Neural cell (in vitro differentiated cells): ENCODE results near the gene TMPRSS15. TPM values are rescaled to one million over a fixed set of nuclear protein-coding genes. Genes with fewer than 3 reads are reported as not detected.

Experiments used
- H2AFZ ChIP-seq: fragments of 200-600, 300-800 bp; sonication (generic), shearing (Covaris generic); 2 replicates; pipeline ENCODE4 v1.6.0; 2014; ENCODE audit warnings: low read depth, mild to moderate bottlenecking, antibody characterized with exemption, low read length, moderate library complexity
- H3F3A ChIP-seq: fragments of 200-600 bp; shearing (Covaris generic); 2 replicates; pipeline ENCODE4 v1.6.1; 2016; ENCODE audit warnings: mild to moderate bottlenecking, moderate library complexity, mixed read lengths, antibody characterized with exemption, low read length; ENCODE audit not compliant: insufficient read depth, poor library complexity, severe bottlenecking
- H3K27ac ChIP-seq: fragments of 200-600, 300-800 bp; sonication (generic), shearing (Covaris generic); 2 replicates; pipeline ENCODE4 v1.5.1; 2014; ENCODE audit warnings: mild to moderate bottlenecking, low read length, moderate library complexity
- H3K27me3 ChIP-seq: fragments of 300-800, 200-600 bp; sonication (generic), shearing (Covaris generic); 2 replicates; pipeline ENCODE4 v1.6.0; 2014; ENCODE audit warnings: mild to moderate bottlenecking, low read depth, low read length, moderate library complexity; ENCODE audit not compliant: insufficient read depth
- H3K36me3 ChIP-seq: fragments of 300-800, 200-600 bp; sonication (generic), shearing (Covaris generic); 2 replicates; pipeline ENCODE4 v1.5.1; 2014; ENCODE audit warnings: mild to moderate bottlenecking, antibody characterized with exemption, low read length, moderate library complexity; ENCODE audit not compliant: insufficient read depth
- H3K4me2 ChIP-seq: fragments of 300-800, 200-600 bp; sonication (generic), shearing (Covaris generic); 2 replicates; pipeline ENCODE4 v1.6.0; 2014; ENCODE audit warnings: mild to moderate bottlenecking, low read length
- H3K4me3 ChIP-seq: fragments of 300-800, 200-600 bp; sonication (generic), shearing (Covaris generic); 2 replicates; pipeline ENCODE4 v1.5.1; 2014; ENCODE audit warnings: mild to moderate bottlenecking, low read length, moderate library complexity
- H3K79me2 ChIP-seq: fragments of 200-600 bp; shearing (Covaris generic); replicated peaks from 2 replicates; pipeline ENCODE4 v1.6.0; 2014; ENCODE audit warnings: mild to moderate bottlenecking, low read length, moderate library complexity; ENCODE audit not compliant: insufficient read depth
- H3K9ac ChIP-seq: fragments of 300-800, 200-600 bp; sonication (generic), shearing (Covaris generic); 2 replicates; pipeline ENCODE4 v1.6.1; 2016; ENCODE audit warnings: mild to moderate bottlenecking, low read length, mixed read lengths
- H3K9me2 ChIP-seq: fragments of 200-600 bp; shearing (Covaris generic); 2 replicates; pipeline ENCODE4 v1.6.1; 2016; ENCODE audit warnings: mild to moderate bottlenecking, low read length, mixed read lengths; ENCODE audit not compliant: insufficient read depth
- H3K9me3 ChIP-seq: fragments of 200-600, 300-800 bp; sonication (generic), shearing (Covaris generic); 2 replicates; pipeline ENCODE4 v1.6.1; 2016; ENCODE audit warnings: mild to moderate bottlenecking, mixed run types, low read length, moderate library complexity, mixed read lengths
- H4K20me1 ChIP-seq: fragments of 200-600 bp; shearing (Covaris generic); 2 replicates; pipeline ENCODE4 v1.6.1; 2016; ENCODE audit warnings: mild to moderate bottlenecking, mixed run types; ENCODE audit not compliant: insufficient read depth
- CTCF ChIP-seq: fragments of 450-650 bp; IDR thresholded peaks from 2 replicates; pipeline ENCODE4 v1.5.1; 2014; ENCODE audit warnings: antibody characterized with exemption, mild to moderate bottlenecking, moderate library complexity; ENCODE audit not compliant: poor library complexity, severe bottlenecking
- EP300 ChIP-seq: fragments of 450-650 bp; conservative IDR thresholded peaks from 2 replicates; pipeline ENCODE4 v1.6.1; 2014; ENCODE audit warnings: antibody characterized with exemption, mild to moderate bottlenecking, moderate library complexity; ENCODE audit not compliant: poor library complexity, severe bottlenecking
- EZH2 ChIP-seq: fragments of 200-600, 300-800 bp; shearing (Covaris generic), sonication (generic); IDR thresholded peaks from 2 replicates; pipeline ENCODE4 v1.6.1; 2014; ENCODE audit warnings: antibody characterized with exemption, low read length, borderline replicate concordance, mild to moderate bottlenecking; ENCODE audit not compliant: insufficient read depth, poor library complexity, severe bottlenecking
- MXI1 ChIP-seq: fragments of 450-650 bp; conservative IDR thresholded peaks from 2 replicates; pipeline ENCODE4 v1.6.1; 2014; ENCODE audit warnings: antibody characterized with exemption, mild to moderate bottlenecking; ENCODE audit not compliant: poor library complexity, severe bottlenecking
- POLR2AphosphoS5 ChIP-seq: IDR thresholded peaks from 2 replicates; pipeline ENCODE4 v1.6.1; 2012
- RAD21 ChIP-seq: fragments of 450-650 bp; conservative IDR thresholded peaks from 2 replicates; pipeline ENCODE4 v1.6.1; 2014; ENCODE audit warnings: antibody characterized with exemption, mild to moderate bottlenecking, moderate library complexity
- REST ChIP-seq: IDR thresholded peaks from 2 replicates; pipeline ENCODE4 v1.6.1; 2012; ENCODE audit warnings: borderline replicate concordance
- SMC3 ChIP-seq: fragments of 450-650 bp; conservative IDR thresholded peaks from 2 replicates; pipeline ENCODE4 v1.6.1; 2014; ENCODE audit warnings: antibody characterized with exemption, mild to moderate bottlenecking, moderate library complexity; ENCODE audit not compliant: poor library complexity
- TAF1 ChIP-seq: IDR thresholded peaks from 2 replicates; pipeline ENCODE4 v1.6.1; 2012; ENCODE audit warnings: low read depth
- polyA plus RNA-seq: library from polyadenylated mRNA; depleted of rRNA; stranded (reverse); fragments of >200 nt; gene quantifications from 2 replicates; pipeline ENCODE4 v1.2.3, GENCODE V29; 2014

Gene TMPRSS15
- polyA plus RNA-seq, 1 donor from 2014 or later: 0.50 TPM

GRCh38 chr21:18268906-18269305 is 134.7 kb downstream of the TMPRSS15 start:
- Histone ChIP-seq H3K27me3 (no peaks in the 10 kb centered on the region), H3K27ac (no peak overlapping the region), H2AFZ (no peak overlapping the region), H3F3A (no peaks in the 10 kb centered on the region), H3K9ac (no peak overlapping the region), H3K9me3 (no peaks in the 10 kb centered on the region), H3K4me2 (no peak overlapping the region), H3K36me3 (no peaks in the 10 kb centered on the region), H3K79me2 (no peaks in the 10 kb centered on the region), H3K4me3 (no peak overlapping the region), H3K9me2 (no peaks in the 10 kb centered on the region), H4K20me1 (no peaks in the 10 kb centered on the region)
- TF ChIP-seq RAD21 (no peak), MXI1 (no peak), POLR2AphosphoS5 (no peak), SMC3 (no peak)

GRCh38 chr21:18267496-18267895 is 136.1 kb downstream of the TMPRSS15 start:
- Histone ChIP-seq H3K36me3 (no peaks in the 10 kb centered on the region), H3K9ac (no peak overlapping the region), H3K4me2 (no peak overlapping the region), H3K4me3 (no peak overlapping the region), H3K79me2 (no peaks in the 10 kb centered on the region), H3F3A (no peaks in the 10 kb centered on the region), H3K9me3 (no peaks in the 10 kb centered on the region), H4K20me1 (no peaks in the 10 kb centered on the region), H3K9me2 (no peaks in the 10 kb centered on the region), H3K27me3 (no peaks in the 10 kb centered on the region), H2AFZ (no peak overlapping the region), H3K27ac (no peak overlapping the region)
- TF ChIP-seq CTCF (no peak), EP300 (no peak), SMC3 (no peak), POLR2AphosphoS5 (no peak), TAF1 (no peak), EZH2 (no peak), RAD21 (no peak), REST (no peak), MXI1 (no peak)

- H3K36me3 ChIP-seq: no peaks in the 10 kb centered on the region
- H4K20me1 ChIP-seq: no peaks in the 10 kb centered on the region
Measured at GRCh38 chr21:18265944-18266343, 137.6 kb downstream of the TMPRSS15 start.

More at GRCh38 chr21:18265944-18266343, 137.6 kb downstream of the TMPRSS15 start:
- H3K27ac ChIP-seq: no peak overlapping the region
- no peaks in the 10 kb centered on the region for H3K79me2 ChIP-seq
- no peak overlapping the region for H3K4me2 ChIP-seq
- H3K9me2 ChIP-seq: no peaks in the 10 kb centered on the region
- H2AFZ ChIP-seq: no peak overlapping the region
- H3K9ac ChIP-seq: no peak overlapping the region
- no peaks in the 10 kb centered on the region for H3F3A ChIP-seq
- TF ChIP-seq MXI1 (no peak), CTCF (peak; percentile 25), EZH2 (no peak)
- H3K4me3 ChIP-seq: no peak overlapping the region
- H3K27me3 ChIP-seq: no peaks in the 10 kb centered on the region
- H3K9me3 ChIP-seq: no peaks in the 10 kb centered on the region
